Heart left ventricle (tissue), 16 donors: ENCODE measurements around the gene CETP. TPM values are rescaled to one million over a fixed set of nuclear protein-coding genes. Genes with fewer than 3 reads are reported as not detected.
A peak's percentile ranks its signal among the peaks of the same experiment; 100 is the strongest.

Source experiments
- ATAC-seq, 4 donors: fragments of 200-7000 bp; cut with Tn5 transposase; one replicate each; pipeline ENCODE4 v1.9.1; 2020 to 2022; ENCODE audit warnings: moderate library complexity in 4 of 4, mild to moderate bottlenecking in 3 of 4, moderate number of reproducible peaks in 1 of 4
- DNase-seq, 5 donors: peaks; one replicate each; pipeline ENCODE4 v3.0.0-alpha.2; 2020
- H3K27ac ChIP-seq, 12 donors: fragments of 200-600 bp; sonication (generic) in 4 of 12; one replicate each; pipeline versions ENCODE4 v1.5.0 to v1.8.0; 2016 to 2022; ENCODE audit warnings: mild to moderate bottlenecking in 2 of 12
- H3K27me3 ChIP-seq, 9 donors: fragments of 200-600 bp; sonication (generic) in 2 of 9; one replicate each; pipeline versions ENCODE4 v1.5.1 to v1.8.0; 2016 to 2022; ENCODE audit warnings: mild to moderate bottlenecking in 3 of 9
- H3K36me3 ChIP-seq, 9 donors: fragments of 200-600 bp; sonication (generic) in 2 of 9; one replicate each; pipeline versions ENCODE4 v1.5.0 to v1.8.0; 2018 to 2022; ENCODE audit warnings: mild to moderate bottlenecking in 2 of 9
- H3K4me1 ChIP-seq, 12 donors: fragments of 200-600 bp; sonication (generic) in 4 of 12; one replicate each; pipeline versions ENCODE4 v1.5.0 to v1.8.0; 2016 to 2022; ENCODE audit warnings: mild to moderate bottlenecking in 3 of 12
- H3K4me3 ChIP-seq, 12 donors: fragments of 200-600 bp; sonication (generic) in 4 of 12; one replicate each; pipeline versions ENCODE4 v1.5.0 to v1.8.0; 2017 to 2022; ENCODE audit warnings: mild to moderate bottlenecking in 9 of 12, moderate library complexity in 4 of 12
- H3K9me3 ChIP-seq, 12 donors: fragments of 200-600 bp; sonication (generic) in 4 of 12; one replicate each; pipeline versions ENCODE4 v1.5.0 to v1.8.0; 2016 to 2022; ENCODE audit warnings: mild to moderate bottlenecking in 1 of 12
- POLR2A ChIP-seq, 2 donors: fragments of 450-650 bp; IDR thresholded peaks; one replicate each; pipeline ENCODE4 v1.6.1; 2017; ENCODE audit warnings: antibody characterized with exemption in 2 of 2, mild to moderate bottlenecking in 2 of 2, moderate library complexity in 2 of 2
- WGBS, 4 donors: extraction: QIAGEN DNeasy Blood & Tissue Kit in 2 of 4; methylation state at CpG; one replicate each; pipeline versions ENCODE4 v1.1.5 to v1.1.7; 2013 to 2018; 5-methylcytosine and 5-hydroxymethylcytosine counted together
- intact Hi-C, 10 donors: fragments of 100-400 bp; cut with DNase I; formaldehyde crosslinking; loops; one replicate each; pipeline versions ENCODE4 v1.11.1 to v1.14.2; 2022
- polyA plus RNA-seq, 2 donors: library from polyadenylated mRNA; stranded (reverse); fragments of 200-250 nt; gene quantifications; one replicate each; pipeline ENCODE4 v1.2.3, GENCODE V29; 2013
- total RNA-seq, 9 donors: library from RNA; depleted of rRNA in 2 of 9; stranded (reverse); fragments of >200 nt in 2 of 9; fragmentation: NEBNext Ultra II Directional in 3 of 9; extraction: Animal tissue kit (Norgen Biotek cat#: 25700) in 3 of 9; gene quantifications; one replicate each; pipeline versions ENCODE4 v1.1.0 to v1.2.4, GENCODE V29; 2016 to 2023
- TF ChIP-seq, protein P1 (sequence below), 12 donors: fragments of 200-600 bp; sonication (generic) in 4 of 12; IDR thresholded peaks; one replicate each; pipeline versions ENCODE4 v1.5.0 to v1.8.0; 2018 to 2022; ENCODE audit warnings: antibody characterized with exemption in 12 of 12, mild to moderate bottlenecking in 5 of 12
- donor health status: ischemic (EF 13 %, LVEDD 7.1; RV severe dilation, severe dysfunction).
- donor health status: healthy with polysubstance abuse.
- donor health status: DM: no; HTN: yes; CAD: no.
- donor health status: DM: no; HTN: no; CAD: no.
- donor health status: ischemic (EF 25% LVEDD 6.9; RV normal size, moderate dysfunction).
- donor health status: ischemic (EF 25% LVEDD 5.7; RV mildly dilated, moderate dysfunction).
- donor health status: healthy.
- donor health status: DM: yes; HTN: yes; CAD: no.
- donor health status: ischemic (EF 35%, LVEDD 5.7; RV mildly dilated, moderate dysfunction).
- donor health status: nonischemic (EF 11% LVEDD 7.7; RV severe dilation, severe dysfunction).
- donor health status: DM: yes; HTN: yes; CAD: no.
- donor health status: PGD.
- donor health status: ischemic (EF 29% LVEDD 5.4; RV normal size, mild dysfunction).
- donor health status: nonischemic (EF 23%, LVEDD 6.1; RV moderate dilation, normal function).

CETP gene
- total and polyA plus RNA-seq, 11 donors = 0.23 to 3.1 (median 0.31) TPM; not detected in 3

DNA sequence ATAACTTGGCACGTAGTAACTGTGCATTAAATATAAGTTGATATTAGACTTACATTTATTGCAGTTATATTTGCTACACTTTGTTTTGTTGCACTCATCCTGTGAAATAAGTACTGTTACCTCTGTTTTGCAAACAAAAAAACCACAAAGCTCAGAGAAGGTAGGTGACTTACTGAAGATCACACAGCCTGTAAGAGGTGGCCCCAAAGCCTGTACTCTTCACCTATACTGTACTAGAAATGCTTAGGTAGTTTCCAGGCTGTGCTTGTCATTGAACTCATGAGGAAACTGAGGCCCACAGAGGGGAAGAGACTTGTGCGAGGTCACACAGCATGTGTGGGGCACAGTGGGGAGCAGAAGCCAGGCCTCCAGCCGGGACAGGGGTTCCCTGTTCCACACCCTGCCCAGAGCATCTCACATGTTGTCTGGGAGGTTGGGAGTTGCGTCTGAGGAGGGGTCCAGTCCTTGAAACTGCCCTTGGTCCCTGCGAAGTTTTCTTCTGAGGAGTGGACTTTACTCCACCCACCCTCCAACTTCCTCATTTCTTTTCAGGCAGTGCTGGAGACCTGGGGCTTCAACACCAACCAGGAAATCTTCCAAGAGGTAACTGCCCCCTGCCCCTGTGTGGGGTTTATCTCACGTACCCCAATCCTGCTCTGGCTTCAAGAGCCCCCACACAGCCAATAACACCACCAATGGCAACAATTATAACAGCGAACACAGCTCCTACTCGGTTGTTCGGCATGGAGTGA is 13.0 kb downstream of the CETP start:
- no peak for DNase-seq
- Histone ChIP-seq H3K4me3 (no peak overlapping the region), H3K36me3 (no peaks in the 10 kb centered on the region), H3K4me1 (peaks cover 0 to 43% (median 0%) of the 10 kb centered on the region in 12 donors), H3K9me3 (no peaks in the 10 kb centered on the region), H3K27ac (no peak overlapping the region), H3K27me3 (no peaks in the 10 kb centered on the region)
- TF ChIP-seq, protein P1, sequence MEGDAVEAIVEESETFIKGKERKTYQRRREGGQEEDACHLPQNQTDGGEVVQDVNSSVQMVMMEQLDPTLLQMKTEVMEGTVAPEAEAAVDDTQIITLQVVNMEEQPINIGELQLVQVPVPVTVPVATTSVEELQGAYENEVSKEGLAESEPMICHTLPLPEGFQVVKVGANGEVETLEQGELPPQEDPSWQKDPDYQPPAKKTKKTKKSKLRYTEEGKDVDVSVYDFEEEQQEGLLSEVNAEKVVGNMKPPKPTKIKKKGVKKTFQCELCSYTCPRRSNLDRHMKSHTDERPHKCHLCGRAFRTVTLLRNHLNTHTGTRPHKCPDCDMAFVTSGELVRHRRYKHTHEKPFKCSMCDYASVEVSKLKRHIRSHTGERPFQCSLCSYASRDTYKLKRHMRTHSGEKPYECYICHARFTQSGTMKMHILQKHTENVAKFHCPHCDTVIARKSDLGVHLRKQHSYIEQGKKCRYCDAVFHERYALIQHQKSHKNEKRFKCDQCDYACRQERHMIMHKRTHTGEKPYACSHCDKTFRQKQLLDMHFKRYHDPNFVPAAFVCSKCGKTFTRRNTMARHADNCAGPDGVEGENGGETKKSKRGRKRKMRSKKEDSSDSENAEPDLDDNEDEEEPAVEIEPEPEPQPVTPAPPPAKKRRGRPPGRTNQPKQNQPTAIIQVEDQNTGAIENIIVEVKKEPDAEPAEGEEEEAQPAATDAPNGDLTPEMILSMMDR (IDR thresholded peaks at IDR 0.05) = no peak
- no peak for TF ChIP-seq POLR2A (IDR thresholded peaks at IDR 0.05)
- intact Hi-C loops = loop anchor here in 1 of 10 donors (5.0 kb wide), 1 partner anchor 63 kb away; no protein-coding TSS in a partner anchor
- WGBS, 4 donors = 87 to 91% (median 88%) methylated on average over 8 to 9 of the region's 9 CpGs
- ATAC-seq = no peak

DNA sequence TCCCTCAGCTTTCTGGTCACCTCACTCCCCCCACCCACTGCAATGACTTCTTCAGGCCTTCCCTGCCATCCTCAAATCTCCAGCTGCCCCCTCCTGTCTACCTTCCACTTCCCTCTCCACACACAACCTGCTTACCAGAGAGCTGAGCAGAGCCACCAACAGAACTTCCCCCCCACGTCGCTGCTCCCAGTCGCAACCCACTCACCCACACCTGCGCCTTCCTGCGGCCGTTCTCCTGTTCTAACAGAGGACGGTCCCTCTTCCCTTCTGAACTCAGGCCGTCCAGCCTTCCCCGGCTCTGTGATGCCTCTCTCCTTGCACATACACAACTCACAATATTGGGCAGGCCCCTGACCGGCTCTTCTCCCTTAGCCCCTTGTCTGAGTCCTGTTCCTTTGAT is 14.0 kb downstream of the CETP start:
- no peaks in the 10 kb centered on the region for H3K27me3 ChIP-seq
- no peaks in the 10 kb centered on the region for H3K9me3 ChIP-seq
- peaks cover 0 to 53% (median 0%) of the 10 kb centered on the region in 12 donors for H3K4me1 ChIP-seq
- 89 to 94% (median 93%) methylated on average over 10 of the region's 10 CpGs for WGBS, 4 donors
- H3K4me3 ChIP-seq = no peak overlapping the region
- ATAC-seq = no peak
- intact Hi-C loops = no loop called here
- H3K27ac ChIP-seq = no peak overlapping the region
- H3K36me3 ChIP-seq = no peaks in the 10 kb centered on the region
- TF ChIP-seq, protein P1 (IDR thresholded peaks at IDR 0.05) = no peak
- no peak for TF ChIP-seq POLR2A (IDR thresholded peaks at IDR 0.05)
- DNase-seq = peak in 1 of 5 donors; percentile 5

DNA sequence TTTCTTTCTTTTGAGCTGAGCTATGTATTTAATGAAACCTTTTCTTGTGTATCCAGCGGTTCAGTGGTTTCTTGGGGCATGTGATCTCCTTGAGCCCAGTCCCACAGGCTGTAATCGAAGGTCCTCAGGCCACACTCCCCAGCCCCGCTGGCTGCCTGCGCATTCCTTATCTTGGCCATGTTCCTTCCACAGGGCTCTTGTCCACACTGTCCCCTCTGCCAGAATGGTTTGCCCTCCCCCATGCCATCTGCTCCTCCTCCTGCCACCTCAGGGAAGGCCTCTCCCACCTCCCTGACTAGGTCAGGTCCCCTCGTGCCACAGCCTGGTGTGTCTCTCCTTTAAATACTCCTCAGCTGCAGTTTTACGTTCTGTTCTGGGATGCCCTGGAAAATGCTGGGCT is 15.5 kb downstream of the CETP start:
- TF ChIP-seq, protein P1 (IDR thresholded peaks at IDR 0.05) = no peak
- TF ChIP-seq POLR2A (IDR thresholded peaks at IDR 0.05) = no peak
- Histone ChIP-seq H3K36me3 (peaks cover 0 to 3% (median 0%) of the 10 kb centered on the region in 9 donors), H3K4me1 (peaks cover 0 to 59% (median 0%) of the 10 kb centered on the region in 12 donors), H3K4me3 (no peak overlapping the region), H3K9me3 (no peaks in the 10 kb centered on the region), H3K27me3 (no peaks in the 10 kb centered on the region), H3K27ac (no peak overlapping the region)
- 78 to 92% (median 83%) methylated on average over 6 of the region's 6 CpGs for WGBS, 4 donors
- DNase-seq (no peak), ATAC-seq (no peak)
- intact Hi-C loops = no loop called here

DNA sequence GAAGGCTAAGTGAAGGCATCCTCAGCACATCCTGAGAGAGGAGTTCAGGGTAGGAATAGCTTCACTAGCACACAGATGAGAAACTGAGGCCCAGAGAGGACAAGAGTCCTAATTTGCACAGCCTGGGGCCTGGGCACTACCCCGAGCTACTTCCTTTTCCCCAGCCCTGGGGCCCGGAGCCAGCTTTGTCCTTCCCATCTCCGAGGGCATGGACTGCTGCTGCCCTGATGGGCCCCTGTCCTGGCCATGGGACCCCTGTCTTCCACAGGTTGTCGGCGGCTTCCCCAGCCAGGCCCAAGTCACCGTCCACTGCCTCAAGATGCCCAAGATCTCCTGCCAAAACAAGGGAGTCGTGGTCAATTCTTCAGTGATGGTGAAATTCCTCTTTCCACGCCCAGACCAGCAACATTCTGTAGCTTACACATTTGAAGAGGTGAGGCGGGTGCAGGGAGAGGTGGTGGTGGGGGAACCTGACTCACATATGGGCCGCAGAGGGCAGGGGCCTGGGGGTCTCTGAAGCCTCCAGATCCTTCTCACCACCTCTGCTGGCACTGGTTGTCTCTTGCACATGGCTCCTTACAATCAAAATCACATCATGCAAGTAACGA is 16.2 kb downstream of the CETP start:
- peaks cover 0 to 11% (median 0%) of the 10 kb centered on the region in 9 donors for H3K36me3 ChIP-seq
- no peaks in the 10 kb centered on the region for H3K27me3 ChIP-seq
- DNase-seq = no peak
- WGBS, 4 donors = 91 to 95% (median 92%) methylated on average over 11 of the region's 11 CpGs
- intact Hi-C loops = no loop called here
- no peak overlapping the region for H3K4me3 ChIP-seq
- H3K9me3 ChIP-seq = no peaks in the 10 kb centered on the region
- no peak for TF ChIP-seq POLR2A (IDR thresholded peaks at IDR 0.05)
- TF ChIP-seq, protein P1 (IDR thresholded peaks at IDR 0.05) = no peak
- no peak overlapping the region for H3K27ac ChIP-seq
- peak in 1 of 4 donors; percentile 47 for ATAC-seq
- peaks cover 0 to 55% (median 0%) of the 10 kb centered on the region in 12 donors for H3K4me1 ChIP-seq
